Measurements from ENCODE around the gene RANBP10. TPM values are rescaled to one million over a fixed set of nuclear protein-coding genes. Genes with fewer than 3 reads are reported as not detected.
"Not testable (repeated sequence)": the region's sequence is repeated elsewhere in the genome, so short reads cannot be mapped to it uniquely, and the experiment has no call there.

RANBP10 gene
- 4.4 and 7.9 TPM in 2 replicates for total RNA-seq

- peak; percentile 99 for DNase-seq (ENCODE audit: low read depth in 2 of 2)
These were observed at the start of gene RANBP10, which contains the start of gene TSNAXIP1 for GRCh38 chr16:67806428-67807147. Gene RANBP10 (minus strand): TSS chr16:67806560. CDS start chr16:67806536, 24 bp downstream. Gene TSNAXIP1 (plus strand): TSS chr16:67806889. CDS start chr16:67807150, 261 bp downstream.

GRCh38 chr16:67855789-67856188, 49.4 kb upstream of the RANBP10 start:
- DNase-seq (ENCODE audit: low read depth in 2 of 2), result no peak

DNA sequence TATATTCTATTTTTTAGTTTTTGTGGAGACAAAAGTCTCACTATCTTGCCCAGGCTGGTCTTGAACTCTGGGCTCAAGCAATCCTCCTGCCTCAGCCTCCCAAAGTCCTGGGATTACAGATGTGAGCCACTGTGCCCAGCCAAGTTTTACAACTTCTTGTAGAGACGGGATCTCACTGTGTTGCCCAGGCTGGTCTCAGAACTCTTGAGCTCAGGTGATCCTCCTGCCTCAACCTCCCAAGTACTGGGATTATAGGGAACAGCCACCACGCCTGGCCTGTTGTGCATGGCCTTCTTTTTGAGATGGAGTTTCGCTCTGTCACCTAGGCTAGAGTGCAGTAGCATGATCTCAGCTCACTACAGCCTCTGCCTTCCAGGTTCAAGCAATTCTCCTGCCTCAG, 47.3 kb upstream of the RANBP10 start:
- no peak for DNase-seq (ENCODE audit: low read depth in 2 of 2)

DNA sequence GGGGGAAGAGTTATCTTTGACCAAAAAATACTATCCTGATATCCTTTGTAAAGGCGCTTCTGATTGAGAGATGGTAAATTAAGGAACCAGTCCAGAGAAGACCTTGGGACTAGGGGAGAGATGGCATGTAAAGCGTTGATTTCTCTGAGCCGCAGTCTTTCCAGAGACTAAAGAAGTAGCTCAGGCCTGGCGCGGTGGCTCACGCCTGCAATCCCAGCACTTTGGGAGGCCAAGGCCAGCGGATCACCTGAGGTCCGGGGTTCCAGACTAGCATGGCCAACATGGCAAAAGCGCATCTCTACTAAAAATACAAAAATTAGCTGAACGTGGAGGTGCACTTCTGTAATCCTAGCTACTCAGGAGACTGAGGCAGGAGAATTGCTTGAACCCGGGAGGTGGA, 41.8 kb upstream of the RANBP10 start:
- no peak for DNase-seq (ENCODE audit: low read depth in 2 of 2)

DNA sequence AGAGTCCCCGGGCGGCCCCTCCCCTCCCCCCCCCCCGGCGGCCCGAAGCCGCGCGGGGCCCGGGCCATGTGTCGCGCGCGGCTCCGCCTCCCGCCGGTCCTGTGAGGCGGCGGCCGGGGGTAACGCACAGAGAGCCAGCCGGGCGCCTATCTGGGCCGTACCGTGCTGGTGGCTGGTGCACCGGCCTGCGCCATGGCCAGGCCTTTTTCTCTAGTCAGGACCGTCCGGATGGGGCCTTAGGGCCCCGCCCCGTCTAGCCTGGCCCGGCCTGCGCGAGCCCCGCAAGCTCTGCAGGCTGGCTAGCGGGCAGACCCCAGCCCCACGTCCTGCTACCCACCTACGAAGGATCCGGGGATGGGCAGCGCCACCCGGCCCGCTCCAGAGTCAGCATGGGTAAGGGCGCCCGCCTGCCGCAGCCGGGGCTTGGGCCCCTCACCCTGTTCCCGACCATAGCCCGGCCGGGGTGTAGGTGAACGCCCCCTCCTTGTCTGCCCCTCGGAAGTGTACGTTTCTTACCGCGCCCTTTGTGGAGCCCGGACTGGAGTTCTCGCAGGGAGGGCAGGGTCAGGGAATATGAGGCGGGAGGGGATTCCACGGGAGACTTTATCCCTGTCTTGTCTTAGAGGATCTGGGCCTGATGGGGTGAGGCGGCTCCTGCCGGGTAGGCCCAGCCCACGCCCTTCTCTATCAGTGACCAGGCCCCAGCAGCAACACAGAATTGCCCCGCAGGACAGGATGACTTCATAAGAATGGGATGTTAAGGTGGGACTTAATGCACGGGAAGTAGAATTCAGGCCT, 40.9 kb upstream of the RANBP10 start, which contains the start of gene CENPT:
TSS of gene CENPT (minus strand) at position 630 of the 798 bp plus-strand sequence. CDS start 13,834 bp downstream, outside the sequence.
- peak; percentile 50 to 74 for DNase-seq (ENCODE audit: low read depth in 2 of 2)

DNA sequence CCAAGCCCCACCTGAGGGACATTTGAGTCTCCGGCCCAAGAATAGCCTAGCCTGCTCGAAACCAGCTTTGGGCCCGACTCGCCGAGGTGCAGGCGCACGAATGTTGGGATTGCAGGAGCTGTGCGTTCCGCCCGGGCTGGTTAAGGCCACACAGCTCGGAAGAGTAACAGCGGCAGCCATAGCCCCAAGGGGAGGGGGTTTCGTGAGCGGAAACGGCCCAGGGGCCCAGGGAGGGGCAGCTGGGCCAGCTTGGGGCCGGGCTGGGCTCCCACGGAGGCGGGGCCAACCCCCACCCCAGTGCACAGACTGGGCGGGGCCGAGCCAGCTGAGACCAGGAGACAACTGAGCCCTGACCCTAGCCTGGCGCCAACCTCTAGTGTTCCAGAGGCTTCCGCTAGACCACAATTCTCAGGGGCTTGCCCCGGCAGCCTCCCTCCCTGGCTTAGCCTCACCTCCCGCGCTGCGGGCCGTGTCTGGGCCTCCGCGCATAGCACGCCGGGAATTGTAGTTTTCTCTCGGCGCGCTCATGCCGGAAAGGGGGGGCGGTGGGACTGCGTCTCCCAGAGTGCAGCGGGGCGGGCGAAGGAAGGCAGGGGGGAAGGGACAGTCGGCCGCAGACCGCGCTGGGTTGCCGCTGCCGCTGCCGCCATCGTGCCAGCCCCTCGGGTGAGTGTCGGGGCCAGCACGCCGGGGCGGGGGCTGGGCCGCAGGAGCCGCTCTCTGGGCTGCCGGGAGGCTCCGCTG, 40.1 kb upstream of the RANBP10 start, which contains the start of gene NUTF2:
TSS of gene NUTF2 (plus strand) at position 614 of the 744 bp plus-strand sequence. CDS start 18,198 bp downstream, outside the sequence.
- peak; percentile 90 to 95 for DNase-seq (ENCODE audit: low read depth in 2 of 2)

GRCh38 chr16:67846063-67846319, 39.6 kb upstream of the RANBP10 start:
- DNase-seq (ENCODE audit: low read depth in 2 of 2), result peak in 1 of 2 donors; percentile 18

- DNase-seq (ENCODE audit: low read depth in 2 of 2), result no peak
These were observed 39.1 kb upstream of the RANBP10 start for GRCh38 chr16:67845291-67846062.

DNA sequence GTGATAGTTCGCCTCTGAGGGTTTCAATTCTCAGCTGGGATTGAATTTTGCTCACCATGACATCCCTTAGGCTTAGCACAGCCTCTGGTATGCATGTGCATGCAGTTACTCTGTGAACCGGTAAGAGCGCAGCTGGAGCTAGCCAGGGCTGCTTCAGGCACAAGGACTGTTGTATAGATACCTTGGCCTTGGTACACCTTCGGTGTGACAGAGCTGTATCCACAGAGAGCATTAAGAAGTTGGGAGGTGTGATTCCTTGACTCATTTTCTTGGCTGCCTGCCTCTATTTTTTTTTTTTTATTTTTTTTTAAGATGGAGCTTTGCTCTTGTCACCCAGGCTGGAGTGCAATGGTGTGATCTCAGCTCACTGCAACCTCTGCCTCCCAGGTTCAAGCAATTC, 38.1 kb upstream of the RANBP10 start:
- DNase-seq (ENCODE audit: low read depth in 2 of 2), result peak in 1 of 2 donors; percentile 9

DNA sequence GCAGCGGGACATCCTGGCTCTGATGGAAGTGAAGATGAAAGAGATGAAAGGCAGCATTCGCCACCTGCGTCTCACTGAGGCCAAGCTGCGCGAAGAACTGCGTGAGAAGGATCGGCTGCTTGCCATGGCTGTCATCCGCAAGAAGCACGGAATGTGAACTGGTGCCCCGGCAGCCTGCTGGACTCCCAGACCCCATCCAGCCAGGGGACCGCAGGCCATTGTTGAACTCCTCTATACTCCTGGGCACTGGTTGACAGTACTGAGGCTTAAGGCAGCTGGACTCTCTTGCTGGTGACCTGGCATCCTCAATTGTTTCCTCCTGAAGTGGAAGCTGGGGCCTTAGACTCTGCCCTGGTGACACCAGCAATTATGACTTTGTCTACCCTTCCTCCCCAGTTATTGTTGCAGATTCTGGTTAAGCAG, 37.0 kb upstream of the RANBP10 start:
- peak in 1 of 2 donors; percentile 59 for DNase-seq (ENCODE audit: low read depth in 2 of 2)

GRCh38 chr16:67842509-67843342, 36.4 kb upstream of the RANBP10 start:
- DNase-seq (ENCODE audit: low read depth in 2 of 2), result peak; percentile 71 to 74

DNA sequence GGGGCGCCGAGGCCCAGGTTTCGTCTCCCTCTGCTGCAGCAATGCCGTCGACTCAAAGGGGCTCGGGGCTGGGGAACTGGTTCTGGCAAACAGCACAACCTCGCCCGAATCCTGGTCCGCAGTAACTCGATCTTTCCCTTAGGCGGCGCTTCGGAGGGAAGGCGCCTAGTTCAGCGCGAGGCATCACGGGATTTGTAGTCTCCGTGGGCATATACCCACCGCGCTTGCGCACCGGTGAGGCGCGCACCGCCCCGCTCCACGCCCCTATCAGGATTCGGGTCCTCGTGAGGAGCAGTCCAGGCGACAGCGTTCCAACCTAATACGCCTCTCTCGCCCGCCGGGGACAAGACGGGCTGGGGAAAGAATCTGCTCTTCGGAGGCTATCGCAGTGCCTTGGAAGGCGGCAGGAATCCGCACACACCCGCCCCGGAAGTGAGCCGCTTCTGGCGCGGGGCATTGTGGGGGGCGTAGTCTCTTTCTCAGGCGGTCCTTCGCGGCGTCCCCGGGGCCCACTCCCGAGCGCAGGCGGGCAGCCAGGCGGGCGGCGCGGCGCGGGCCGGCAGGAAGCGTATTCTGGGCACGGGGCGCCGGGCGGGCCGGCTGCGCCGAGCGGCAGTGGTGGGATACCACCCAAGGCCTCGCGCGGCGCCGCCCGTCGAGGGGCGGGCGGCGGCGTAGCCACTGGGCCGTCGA, 35.6 kb upstream of the RANBP10 start, which contains the start of gene THAP11:
TSS of gene THAP11 (plus strand) at position 505 of the 693 bp plus-strand sequence. CDS start 235 bp downstream, outside the sequence.
- peak; percentile 96 to 97 for DNase-seq (ENCODE audit: low read depth in 2 of 2)

DNA sequence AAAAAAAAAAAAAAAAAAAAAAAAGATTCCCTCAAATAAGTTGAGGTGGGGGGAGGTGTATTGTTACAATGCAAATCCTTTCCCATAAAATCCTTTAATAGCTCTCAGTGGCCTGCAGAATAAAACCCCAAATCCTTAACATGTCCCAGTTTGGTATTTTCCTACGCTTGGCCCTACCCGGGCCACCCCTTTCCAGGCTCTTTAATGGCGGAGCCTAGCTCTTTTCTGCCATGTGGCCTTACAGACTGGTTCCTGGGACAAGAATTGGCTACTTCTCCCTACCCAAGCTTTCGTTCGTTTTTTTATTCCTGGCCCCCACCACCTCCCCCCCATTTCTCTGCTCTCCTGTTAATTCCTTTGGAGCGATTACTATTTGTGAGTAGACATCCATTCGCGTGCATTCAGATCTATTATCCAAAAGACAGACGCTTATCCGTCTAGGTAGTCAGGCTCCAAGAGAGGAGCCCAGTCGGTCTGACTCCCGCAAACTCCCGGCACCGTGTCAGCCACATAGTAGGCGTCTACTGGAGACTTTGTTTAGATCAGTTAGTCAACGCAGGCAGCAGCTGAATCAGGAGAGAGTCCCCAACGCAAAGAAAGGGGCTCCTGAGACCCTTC, 34.9 kb upstream of the RANBP10 start:
- no peak for DNase-seq (ENCODE audit: low read depth in 2 of 2)

DNA sequence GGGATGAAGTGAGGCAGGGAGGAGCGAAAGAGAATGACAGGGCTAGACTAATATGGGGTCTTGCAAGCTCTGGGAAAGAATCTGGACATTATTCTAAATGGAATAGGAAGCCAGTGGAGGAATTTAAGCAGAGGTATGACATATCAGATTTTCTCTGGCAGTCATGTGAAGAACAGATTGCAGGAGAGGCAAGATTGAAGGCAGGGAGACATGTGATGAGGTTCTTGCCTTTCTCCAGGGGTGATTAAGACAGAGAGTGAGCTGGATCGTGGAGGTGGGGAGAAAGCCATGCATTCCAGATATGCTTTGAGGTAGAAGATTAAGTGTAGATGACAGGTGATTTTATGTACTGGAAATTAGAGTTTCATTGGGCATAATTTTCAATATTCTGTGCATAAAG, 31.5 kb upstream of the RANBP10 start:
- no peak for DNase-seq (ENCODE audit: low read depth in 2 of 2)

DNA sequence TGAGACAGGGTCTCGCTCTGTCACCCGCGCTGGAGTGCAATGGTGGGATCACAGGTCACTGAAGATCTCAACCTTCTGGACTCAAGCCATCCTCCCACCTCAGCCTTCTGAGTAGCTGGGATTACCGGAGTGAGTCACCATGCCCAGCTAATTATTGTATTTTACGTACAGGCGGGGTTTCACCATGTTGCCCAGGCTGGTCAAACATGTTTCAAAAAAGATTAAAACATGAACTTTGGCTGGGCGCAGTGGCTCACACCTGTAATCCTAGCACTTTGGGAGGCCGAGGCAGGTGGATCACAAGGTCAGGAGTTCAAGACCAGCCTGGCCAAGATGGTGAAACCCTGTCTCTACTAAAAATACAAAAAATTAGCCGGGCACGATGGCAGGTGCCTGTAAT, 30.8 kb upstream of the RANBP10 start:
- not testable (repeated sequence) for DNase-seq (ENCODE audit: low read depth in 2 of 2)

GRCh38 chr16:67834242-67834614, 27.9 kb upstream of the RANBP10 start:
- no peak for DNase-seq (ENCODE audit: low read depth in 2 of 2)

- peak; percentile 89 to 92 for DNase-seq (ENCODE audit: low read depth in 2 of 2)
These were observed 27.3 kb upstream of the RANBP10 start for GRCh38 chr16:67833415-67834241.

DNA sequence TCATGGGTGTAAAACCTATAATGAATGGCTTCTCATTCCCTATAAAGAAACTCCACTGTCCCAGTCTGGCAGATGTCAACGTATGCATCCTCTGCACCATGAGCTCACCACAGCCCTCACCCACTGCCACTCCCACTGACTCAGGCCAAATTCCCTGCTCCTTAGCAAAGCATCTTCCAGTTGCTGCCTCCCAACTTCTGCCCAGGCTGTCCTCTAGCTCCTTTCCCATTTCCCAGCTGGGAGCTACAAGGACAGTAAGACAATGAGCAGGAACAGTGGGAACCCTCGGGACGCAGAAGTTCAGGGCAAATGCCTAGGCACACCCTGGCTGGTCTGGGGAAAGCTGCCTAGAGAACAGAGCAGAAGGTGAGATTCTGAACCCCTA, 26.7 kb upstream of the RANBP10 start:
- DNase-seq (ENCODE audit: low read depth in 2 of 2), result peak; percentile 16 to 59

Measured in lung microvascular endothelial cell (primary cell).